ENCODE measurements around the gene QRSL1.

GRCh38 chr6:106628658-106629102 is 698 bp upstream of the QRSL1 start:
- TF ChIP-seq ZBTB33 (IDR thresholded peaks at IDR 0.05) (no peak), CTCF (IDR thresholded peaks at IDR 0.05 in 2 of 3, conservative IDR thresholded peaks at IDR 0.05 in 1 of 3; ENCODE audit: control insufficient read depth in 2 of 3, extremely low read depth in 1 of 3, insufficient read depth in 1 of 3, low read depth in 3 of 3, low read length in 3 of 3) (no peak), RAD21 (IDR thresholded peaks at IDR 0.05; ENCODE audit: insufficient read depth, low read depth, low read length) (no peak), RB1 (IDR thresholded peaks at IDR 0.05; ENCODE audit: borderline replicate concordance) (no peak), TBL1XR1 (IDR thresholded peaks at IDR 0.05; ENCODE audit: low read depth, low read length) (no peak), SUPT20H (IDR thresholded peaks at IDR 0.05; ENCODE audit: borderline replicate concordance, control insufficient read depth, low read depth, low read length) (no peak), PBX3 (IDR thresholded peaks at IDR 0.05; ENCODE audit: insufficient replicate concordance, low read depth, low read length) (no peak), JUND (IDR thresholded peaks at IDR 0.05; ENCODE audit: low read depth, low read length) (no peak)
- TF ChIP-seq, protein P1, sequence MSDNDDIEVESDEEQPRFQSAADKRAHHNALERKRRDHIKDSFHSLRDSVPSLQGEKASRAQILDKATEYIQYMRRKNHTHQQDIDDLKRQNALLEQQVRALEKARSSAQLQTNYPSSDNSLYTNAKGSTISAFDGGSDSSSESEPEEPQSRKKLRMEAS (IDR thresholded peaks at IDR 0.05; ENCODE audit: low read depth, low read length): no peak

Data from GM12878 (cell line).